HG02588 (cell line): Measurements from ENCODE around the gene FBXW11.
"Not testable (repeated sequence)": the region's sequence is repeated elsewhere in the genome, so short reads cannot be mapped to it uniquely, and the experiment has no call there.

Experiments used
- ATAC-seq: cut with Tn5 transposase; IDR thresholded peaks from one replicate; pipeline ENCODE4 v1.9.1; 2021; ENCODE audit warnings: mild to moderate bottlenecking, moderate library complexity; ENCODE audit not compliant: unreplicated experiment

FBXW11 gene

DNA sequence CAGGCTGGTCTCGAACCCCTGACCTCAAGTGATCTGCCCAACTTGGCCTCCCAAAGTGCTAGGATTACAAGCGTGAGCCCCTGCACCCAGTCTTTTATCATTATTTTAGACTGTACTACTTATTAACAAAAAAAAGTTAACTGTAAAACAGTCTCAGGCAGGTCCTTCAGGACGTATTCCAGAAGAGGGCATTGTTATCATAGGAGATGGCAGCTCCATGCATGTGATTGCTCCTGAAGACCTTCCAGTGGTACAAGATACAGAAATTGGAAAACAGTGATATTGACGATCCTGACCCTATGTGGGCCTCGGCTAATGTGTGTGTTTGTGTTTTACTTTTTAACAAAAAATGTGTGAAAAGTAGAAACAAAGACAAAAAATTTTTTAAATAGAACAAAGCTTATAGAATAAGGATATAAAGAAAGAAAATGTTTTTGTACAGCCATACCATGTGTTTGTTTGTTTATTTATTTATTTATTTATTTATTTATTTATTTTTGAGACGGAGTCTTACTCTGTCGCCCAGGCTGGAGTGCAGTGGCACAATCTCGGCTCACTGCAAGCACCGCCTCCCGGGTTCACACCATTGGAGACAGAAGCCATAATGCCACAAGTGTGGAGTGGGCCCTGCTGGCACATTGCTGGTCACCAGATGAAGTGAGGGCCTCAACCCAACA is 13.8 kb upstream of the FBXW11 start:
- ATAC-seq, result not testable (repeated sequence)

DNA sequence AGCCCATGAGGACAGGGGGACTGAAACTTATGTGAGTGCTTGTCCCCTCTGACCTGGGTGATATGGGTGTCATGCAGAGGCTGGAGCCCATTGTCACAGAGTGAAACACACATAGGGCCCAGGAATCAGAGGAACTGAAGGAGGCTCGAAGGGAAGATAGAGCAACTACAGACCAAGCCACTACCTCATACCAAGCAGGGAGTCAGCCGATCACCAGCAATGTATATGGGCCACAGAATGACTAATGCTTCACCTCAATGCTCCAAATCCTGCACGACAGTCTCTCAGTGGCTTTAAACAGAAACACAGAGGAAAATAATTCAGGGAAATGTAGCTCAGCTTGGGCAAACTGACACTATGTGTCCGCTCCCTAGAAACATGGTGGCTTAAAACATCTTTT is 8.9 kb upstream of the FBXW11 start:
- no peak for ATAC-seq

- ATAC-seq, result no peak
Measured at GRCh38 chr5:172010278-172010677, 3.8 kb upstream of the FBXW11 start.

DNA sequence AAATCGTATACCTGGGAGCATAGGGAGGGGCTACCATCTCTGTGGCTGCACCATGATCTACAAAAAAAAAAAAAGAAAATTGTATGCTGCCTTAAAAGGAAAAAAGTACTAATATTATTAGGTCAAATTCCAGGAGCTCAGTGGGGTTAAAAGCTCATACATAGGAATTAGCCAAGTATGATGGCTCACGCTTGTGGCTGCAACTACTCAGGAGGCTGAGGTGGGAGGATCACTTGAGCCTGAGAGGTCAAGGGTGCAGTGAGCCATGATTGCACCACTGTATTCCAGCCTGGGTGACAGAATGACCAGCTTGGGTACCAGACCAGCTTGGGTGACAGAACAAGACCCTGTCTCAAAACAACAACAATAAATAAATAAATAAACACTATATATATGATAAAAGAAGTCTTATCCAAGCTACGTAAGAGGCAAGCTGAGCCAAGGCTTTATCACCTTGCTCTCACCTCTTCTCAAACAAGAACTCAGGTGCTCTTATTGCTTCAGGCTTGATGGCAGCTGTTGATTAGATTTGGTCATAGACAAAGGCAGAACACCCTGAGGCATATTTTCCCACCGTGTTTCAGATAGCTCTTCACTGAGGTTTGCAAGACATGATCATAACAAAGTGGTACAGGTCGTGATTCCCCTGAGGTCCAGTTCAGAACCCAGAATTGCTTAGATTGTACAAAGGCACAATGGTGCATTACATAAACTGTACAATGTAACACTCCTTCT is 3.3 kb upstream of the FBXW11 start:
- no peak for ATAC-seq

DNA sequence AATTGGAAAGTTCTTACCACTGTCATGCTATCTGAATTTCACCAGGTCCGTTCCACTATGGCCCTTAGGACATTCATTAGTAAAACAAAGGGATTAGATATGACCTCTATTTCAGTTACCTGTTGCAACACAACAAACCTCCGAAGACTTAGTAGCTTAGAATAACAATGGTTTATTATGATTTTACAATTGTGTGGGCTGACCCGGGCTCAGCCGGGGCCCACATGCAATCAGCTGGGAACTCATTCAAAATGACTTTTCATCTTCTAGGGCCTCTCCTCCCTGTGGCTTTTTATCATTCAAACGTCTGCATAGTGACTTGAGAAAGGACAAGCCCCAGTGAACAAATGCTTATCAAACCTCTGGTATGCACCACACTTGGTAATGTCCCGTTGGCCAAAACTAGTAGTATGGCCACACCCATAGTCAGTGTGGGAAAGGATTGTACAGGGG is 2.3 kb upstream of the FBXW11 start:
- no peak for ATAC-seq

- no peak for ATAC-seq
Measured at GRCh38 chr5:172008111-172008455, 1.6 kb upstream of the FBXW11 start.

GRCh38 chr5:172007175-172008110 is 1.0 kb upstream of the FBXW11 start:
- ATAC-seq, result no peak

DNA sequence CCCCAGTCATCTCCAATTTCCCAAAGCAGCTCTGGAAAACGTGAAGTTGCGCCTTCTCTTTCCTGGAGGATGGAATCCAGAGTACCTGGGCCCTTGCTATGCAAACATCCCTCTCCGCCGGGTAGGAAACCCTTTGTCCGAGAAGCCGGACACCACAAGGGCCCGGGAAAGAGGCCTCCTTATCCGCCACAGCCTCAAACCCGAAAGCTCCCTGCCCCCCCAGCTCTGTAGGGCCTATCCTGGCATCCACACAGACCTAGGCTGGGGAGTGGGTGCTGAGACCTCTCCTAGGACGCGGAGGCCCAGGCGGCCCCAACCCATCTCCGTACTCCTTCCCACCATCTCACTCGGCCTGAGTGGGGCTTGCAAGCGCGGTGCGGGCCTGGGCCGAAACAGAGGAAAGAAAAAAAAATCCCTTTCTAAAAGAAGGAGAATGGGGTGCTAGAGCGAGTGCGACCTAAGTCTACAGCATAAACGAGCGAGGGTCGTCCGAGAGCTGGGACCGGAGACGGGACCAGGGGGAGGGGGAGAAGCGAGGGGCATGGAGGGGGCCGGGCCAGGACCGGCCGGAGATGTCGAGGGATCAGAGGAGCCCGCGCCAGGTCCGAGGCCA is 624 bp downstream of the FBXW11 start:
- ATAC-seq, result peak; percentile 1

- no peak for ATAC-seq
Measured at GRCh38 chr5:172004824-172005237, 1.6 kb downstream of the FBXW11 start.

GRCh38 chr5:172003746-172004145 is 2.7 kb downstream of the FBXW11 start:
- no peak for ATAC-seq

DNA sequence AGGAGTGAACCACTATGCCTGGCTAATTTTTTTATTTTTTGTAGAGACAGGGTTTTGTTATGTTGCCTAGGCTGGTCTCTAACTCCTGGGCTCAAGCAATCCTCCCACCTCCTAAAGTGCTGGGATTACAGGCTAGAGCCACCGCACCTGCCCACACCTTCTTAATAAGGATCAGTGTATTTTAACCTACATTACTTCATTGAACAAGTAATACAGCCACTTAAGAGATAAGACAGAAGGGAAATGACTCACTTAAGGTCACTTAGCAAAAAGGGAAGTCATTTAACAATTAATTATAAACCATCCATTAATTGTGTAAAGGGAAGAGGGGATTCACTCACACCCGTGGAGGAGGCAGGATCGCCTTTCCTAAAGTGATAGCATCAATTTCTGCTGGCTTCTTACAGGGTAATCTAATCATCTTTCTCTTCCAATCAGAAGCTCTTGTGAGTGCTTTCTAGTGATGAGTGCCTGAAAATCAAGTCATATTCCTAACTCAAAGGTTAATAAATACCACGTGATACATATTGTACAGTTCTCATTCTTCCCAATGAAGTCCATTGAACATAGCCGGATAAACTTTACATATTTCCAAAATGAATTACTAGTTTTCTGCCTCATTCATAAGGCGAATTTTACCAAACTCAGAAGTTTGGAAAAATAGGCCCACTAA is 3.5 kb downstream of the FBXW11 start:
- no peak for ATAC-seq

GRCh38 chr5:172002310-172002709 is 4.1 kb downstream of the FBXW11 start:
- no peak for ATAC-seq

GRCh38 chr5:171999877-172000276 is 6.6 kb downstream of the FBXW11 start:
- ATAC-seq, result peak; percentile 43

- no peak for ATAC-seq
Measured at GRCh38 chr5:171999100-171999499, 7.3 kb downstream of the FBXW11 start.

DNA sequence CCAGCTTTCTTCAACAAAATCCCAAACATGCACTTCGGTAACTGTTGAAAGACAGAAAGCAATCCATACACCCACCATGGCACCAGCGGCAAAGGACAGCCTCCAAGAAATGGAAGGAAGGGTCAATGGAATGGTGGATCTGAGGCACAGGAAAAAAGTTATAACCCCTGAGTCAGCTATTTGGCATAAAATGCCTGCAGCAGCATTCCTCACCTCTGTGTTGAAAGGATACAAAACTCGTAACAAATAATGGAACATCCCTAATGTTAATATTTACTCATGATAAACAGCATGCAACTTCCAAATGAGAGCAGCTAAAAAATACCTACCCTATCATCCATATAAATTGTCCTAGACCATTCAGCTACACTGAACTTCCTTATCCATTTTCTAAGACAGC is 9.4 kb downstream of the FBXW11 start:
- no peak for ATAC-seq

GRCh38 chr5:171992813-171993212 is 13.6 kb downstream of the FBXW11 start:
- no peak for ATAC-seq

DNA sequence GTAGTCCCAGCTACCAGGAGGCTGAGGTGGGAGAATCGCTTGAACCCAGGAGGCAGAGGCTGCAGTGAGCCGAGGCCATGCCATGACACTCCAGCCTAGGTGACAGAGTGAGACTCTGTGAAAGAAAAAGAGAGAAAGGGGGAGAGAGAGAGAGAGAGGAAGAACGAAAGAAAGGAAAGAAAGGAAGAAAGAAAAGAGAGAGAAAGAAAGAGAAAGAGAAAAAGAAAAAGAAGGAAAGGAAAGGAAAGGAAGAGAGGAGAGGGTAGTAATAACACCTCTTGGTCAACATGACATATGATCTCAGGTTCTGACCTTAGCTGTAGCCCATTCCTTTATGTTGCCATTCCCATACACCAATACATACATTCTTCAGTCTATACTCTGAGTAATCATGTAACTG is 14.1 kb downstream of the FBXW11 start:
- ATAC-seq, result no peak

DNA sequence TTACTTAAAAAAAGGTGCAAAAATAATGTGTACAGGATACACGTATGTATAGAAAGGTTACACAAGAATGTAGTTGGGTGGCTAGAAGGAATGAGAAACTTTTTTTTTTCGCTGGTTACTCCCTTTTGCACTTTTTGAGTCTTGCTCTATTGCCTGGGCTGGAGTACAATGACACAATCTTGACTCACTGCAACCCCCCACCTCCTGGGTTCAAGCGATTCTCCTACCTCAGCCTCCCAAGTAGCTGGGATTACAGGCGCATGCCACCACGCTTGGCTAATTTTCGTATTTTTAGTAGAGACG is 15.8 kb downstream of the FBXW11 start:
- ATAC-seq, result no peak

DNA sequence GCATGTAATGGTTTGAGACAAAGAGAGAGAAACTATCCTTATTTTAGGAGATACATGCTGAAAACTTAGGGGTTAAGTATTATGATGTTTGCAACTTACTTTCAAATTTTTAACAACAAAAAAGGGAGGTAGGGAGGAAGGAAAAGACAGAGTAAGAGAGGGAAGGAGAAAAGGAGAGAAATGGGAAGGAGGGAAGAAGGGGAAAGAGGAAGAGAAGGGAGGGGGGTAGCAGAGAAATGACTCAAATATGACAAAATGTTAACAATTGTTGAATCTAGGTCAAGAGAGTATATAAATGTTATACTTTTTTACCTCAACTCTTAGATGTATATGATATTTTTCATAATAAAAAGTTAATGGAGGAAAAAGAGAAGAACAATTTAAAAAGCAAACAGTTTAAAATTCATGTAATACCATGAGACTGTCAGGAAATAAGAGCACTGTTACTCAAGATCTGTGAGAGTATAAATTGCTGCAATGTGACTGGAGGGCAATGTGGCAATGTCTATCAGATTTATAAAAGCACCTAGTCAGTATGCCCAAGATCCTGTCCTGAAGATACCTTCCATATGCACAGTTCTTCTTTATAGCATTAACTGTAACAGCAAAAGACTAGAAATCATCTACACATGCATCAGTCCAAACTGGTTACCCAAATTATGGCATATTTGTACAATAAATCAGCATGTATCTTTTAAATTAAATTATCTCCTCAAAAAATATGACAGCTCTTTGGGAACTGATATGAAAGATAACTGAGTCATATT is 16.3 kb downstream of the FBXW11 start:
- no peak for ATAC-seq

GRCh38 chr5:171989276-171989675 is 17.2 kb downstream of the FBXW11 start:
- ATAC-seq, result peak; percentile 80
